Hematopoietic multipotent progenitor cell treated with erythropoietin and hydrocortisone succinate and interleukin-3 and kit ligand, for 8 days (in vitro differentiated cells): ENCODE data around the gene CGB3.
"Not testable (repeated sequence)": the region's sequence is repeated elsewhere in the genome, so short reads cannot be mapped to it uniquely, and the experiment has no call there.

ENCODE experiments used
- DNase-seq: peaks from one replicate; pipeline ENCODE4 v3.0.0-alpha.2; 2015

CGB3 gene

GRCh38 chr19:49042177-49042576 lies 18.0 kb upstream of the CGB3 start:
- DNase-seq: no peak

- DNase-seq: not testable (repeated sequence)
Measured at GRCh38 chr19:49039736-49040135, 15.6 kb upstream of the CGB3 start.

GRCh38 chr19:49038557-49039276 lies 14.6 kb upstream of the CGB3 start:
- DNase-seq: not testable (repeated sequence)

DNA sequence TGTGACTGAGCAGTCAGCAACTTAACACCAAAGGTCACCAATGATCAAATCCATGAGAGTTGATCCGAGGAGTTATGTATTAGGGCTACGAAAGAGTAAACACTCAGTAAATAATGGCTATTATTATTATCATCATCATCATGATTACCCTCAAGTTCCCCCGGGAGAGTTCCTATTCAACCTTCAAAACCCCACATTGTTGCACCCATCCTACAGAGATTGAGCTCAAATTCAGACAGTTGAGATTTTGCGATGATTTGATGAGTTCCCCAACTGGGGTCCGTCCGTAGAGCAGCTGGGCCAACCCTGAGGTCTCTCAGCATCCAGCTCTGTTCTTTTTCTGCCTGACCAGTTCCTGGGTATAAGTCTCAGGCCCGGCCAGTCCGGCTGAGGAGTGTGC lies 14.0 kb upstream of the CGB3 start:
- not testable (repeated sequence) for DNase-seq

DNA sequence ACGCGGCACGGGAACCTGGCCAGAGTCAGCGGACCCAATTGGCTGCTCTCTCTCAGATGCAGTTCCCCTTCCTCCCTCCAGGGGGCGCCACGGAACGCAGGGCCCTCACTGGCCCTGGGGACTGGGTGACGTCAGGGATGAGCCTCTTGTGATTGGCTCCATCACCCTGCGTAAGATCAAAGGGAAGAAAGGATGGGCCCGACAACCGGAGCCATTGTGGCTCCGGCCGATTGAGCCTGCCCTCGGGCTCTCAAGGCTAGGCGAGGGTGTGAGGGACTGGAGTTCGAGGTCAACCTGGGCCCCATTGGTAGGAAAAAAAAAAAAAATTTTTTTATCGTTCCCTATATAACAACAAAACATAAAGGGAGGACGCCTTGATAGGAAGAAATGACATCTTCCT lies 12.7 kb upstream of the CGB3 start, which contains the start of gene CGB1:
Gene CGB1 (minus strand): TSS at position 81 of the 400 bp plus-strand sequence. CDS start 184 bp downstream, outside the sequence.
- DNase-seq: peak; percentile 58

GRCh38 chr19:49031642-49032301 lies 7.6 kb upstream of the CGB3 start, which contains the start of gene CGB2:
CGB2 (plus strand) TSS chr19:49031890; CDS start chr19:49032096, 206 bp downstream.
- DNase-seq: peak; percentile 75

- not testable (repeated sequence) for DNase-seq
Measured at GRCh38 chr19:49030323-49030722, 6.2 kb upstream of the CGB3 start.

DNA sequence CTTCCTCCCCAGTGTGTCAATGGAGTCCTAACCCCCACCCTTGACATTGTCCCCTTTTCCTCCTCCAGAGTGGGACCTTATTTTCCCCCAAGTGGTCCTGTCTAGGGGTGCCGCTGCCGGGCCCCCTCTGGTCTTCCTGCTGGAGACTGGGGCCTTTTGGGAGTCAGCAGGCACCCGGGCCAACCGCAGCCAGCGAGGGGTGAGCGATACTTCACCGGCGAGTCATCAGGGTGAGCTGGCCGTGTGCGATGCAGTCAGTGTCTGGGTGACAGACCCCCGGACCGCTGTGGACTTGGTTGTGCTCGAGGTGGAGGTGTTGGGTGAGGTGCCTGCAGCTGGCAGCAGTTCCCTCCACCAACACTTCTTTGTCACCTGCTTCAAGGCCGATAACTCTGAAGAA lies 5.6 kb upstream of the CGB3 start:
- DNase-seq: not testable (repeated sequence)

DNA sequence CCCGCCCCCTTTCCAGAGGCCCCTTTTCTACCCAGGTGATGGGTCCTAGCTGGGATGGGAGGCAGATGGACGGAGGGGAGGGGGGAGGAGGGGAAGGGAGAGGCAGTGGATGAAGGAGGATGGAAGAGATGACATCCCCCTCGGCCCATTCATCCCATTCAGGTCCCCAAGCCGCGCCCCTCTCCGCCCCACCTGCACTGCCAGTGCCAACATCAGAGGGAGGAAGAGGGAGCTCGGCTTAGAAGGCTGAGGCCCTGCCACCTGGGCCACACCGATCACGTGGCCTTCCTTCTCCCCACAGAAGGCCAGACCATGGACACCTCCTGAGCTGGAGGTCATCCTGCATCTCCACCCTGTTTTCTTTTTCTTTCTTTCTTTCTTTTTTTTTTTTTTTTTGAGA lies 4.6 kb upstream of the CGB3 start:
- DNase-seq: not testable (repeated sequence)

DNA sequence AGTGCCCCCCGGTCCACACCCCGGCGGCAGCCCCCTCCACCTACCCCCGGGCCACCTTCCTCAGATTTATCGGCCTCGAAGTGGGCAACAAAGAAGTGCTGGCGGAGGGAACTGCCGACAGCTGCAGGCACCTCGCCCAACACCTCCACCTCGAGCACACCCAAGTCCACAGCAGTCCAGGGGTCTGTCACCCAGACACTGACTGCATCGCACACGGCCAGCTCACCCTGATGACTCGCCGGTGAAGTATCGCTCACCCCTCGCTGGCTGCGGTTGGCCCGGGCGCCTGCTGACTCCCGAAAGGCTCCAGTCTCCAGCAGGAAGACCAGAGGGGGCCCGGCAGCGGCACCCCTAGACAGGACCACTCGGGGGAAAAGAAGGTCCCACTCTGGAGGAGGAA lies 1.5 kb upstream of the CGB3 start:
- DNase-seq: not testable (repeated sequence)

- DNase-seq: not testable (repeated sequence)
Measured at GRCh38 chr19:49025088-49025487, 955 bp upstream of the CGB3 start.

GRCh38 chr19:49022116-49022515 lies 2.0 kb downstream of the CGB3 start:
- DNase-seq: no peak

DNA sequence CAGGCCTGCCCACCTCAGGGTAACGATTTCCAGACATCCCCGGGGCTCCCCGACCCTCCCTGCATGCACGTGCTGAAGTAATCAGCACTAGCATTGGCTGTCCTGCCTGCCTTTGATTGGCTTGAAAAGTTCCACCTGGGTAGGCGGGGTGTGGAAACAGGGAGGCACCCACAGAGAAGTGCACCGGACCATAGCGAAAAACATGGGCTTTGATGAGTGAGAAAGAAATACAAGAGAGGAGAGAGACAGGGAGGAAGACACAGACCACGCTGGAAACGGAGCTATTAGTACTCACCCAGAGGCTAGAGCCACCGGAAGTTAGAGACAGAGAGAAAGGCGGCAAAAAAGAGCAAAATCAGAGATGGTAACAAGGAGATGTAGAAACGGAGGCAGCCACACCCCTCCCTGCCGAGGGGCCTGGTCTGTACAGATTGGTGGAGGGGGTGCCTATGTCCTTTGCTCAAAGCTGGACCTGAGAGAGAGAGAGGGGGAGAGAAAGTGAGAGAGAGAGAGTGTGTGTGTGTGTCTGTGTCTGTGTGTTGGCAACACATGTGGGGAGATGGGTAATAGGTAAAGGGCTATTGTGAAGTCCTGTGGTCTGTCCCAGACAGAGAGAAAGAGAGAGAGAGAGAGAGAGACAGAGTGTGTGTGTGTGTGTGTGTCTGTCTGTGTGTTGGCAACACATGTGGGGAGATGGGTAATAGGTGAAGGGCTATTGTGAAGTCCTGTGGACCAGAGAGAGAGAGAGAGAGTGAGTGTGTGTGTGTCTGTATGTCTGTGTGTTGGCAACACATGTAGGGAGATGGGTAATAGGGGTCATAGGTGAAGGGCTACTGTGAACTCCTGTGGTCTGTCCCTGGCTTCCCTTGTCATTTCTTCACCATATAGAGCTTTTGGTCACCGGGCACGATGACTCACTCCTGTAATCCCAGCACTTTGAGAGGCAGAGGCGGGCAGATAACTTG lies 2.9 kb downstream of the CGB3 start:
- no peak for DNase-seq

GRCh38 chr19:49020342-49020741 lies 3.8 kb downstream of the CGB3 start:
- no peak for DNase-seq

- peak; percentile 16 for DNase-seq
Measured at GRCh38 chr19:49019242-49019932, 4.7 kb downstream of the CGB3 start.

- peak; percentile 14 for DNase-seq
Measured at GRCh38 chr19:49018388-49019241, 5.5 kb downstream of the CGB3 start.

GRCh38 chr19:49017666-49018351 lies 6.3 kb downstream of the CGB3 start:
- peak; percentile 62 for DNase-seq

- DNase-seq: no peak
Measured at GRCh38 chr19:49017041-49017665, 7.0 kb downstream of the CGB3 start, which contains the start of gene LHB. LHB (minus strand) TSS chr19:49017091; CDS start chr19:49017081, 10 bp downstream.

DNA sequence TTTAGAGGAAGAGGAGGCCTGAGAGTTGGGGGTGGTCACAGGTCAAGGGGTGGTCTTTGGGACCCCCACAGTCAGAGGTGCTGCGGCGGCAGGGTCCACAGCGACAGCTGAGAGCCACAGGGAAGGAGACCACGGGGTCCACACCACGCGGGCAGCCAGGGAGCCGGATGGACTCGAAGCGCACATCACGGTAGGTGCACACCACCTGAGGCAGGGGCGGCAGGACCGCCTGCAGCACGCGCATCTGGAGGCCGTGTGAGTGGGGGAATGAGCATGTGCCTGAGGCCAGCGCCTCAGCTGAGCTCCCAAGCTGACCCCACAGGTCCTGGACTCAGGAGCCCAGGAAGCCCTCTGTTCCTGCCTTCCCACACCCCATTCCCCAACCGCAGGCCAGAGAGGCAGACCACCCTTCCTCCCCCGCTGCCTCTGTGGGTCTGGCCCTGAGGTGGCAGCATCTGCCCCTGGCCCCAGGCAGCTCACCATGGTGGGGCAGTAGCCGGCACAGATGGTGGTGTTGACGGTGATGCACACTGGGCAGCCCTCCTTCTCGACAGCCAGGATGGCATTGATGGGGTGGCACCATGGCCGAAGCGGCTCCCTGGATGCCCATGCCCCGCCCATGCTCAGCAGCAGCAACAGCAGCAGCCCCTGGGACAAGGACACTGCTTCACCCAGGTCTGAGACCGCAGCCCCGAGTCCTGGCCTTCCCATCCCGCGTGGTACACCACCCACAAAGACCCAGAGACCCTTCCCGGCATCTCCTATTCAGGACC lies 7.9 kb downstream of the CGB3 start:
- no peak for DNase-seq
